CD4-positive, CD25-positive, alpha-beta regulatory T cell (primary cell): ENCODE measurements around the gene MAML1. TPM values are rescaled to one million over a fixed set of nuclear protein-coding genes. Genes with fewer than 3 reads are reported as not detected.

ENCODE experiments used
- ATAC-seq, 2 donors: fragments of 150-1000 bp; cut with Tn5 transposase; one replicate each; pipeline ENCODE4 v1.10.0; 2021; ENCODE audit warnings: low read depth in 2 of 2, moderate number of reproducible peaks in 2 of 2, moderate library complexity in 1 of 2
- DNase-seq, 3 donors: peaks; one replicate each; pipeline versions ENCODE4 v3.0.0 to v3.0.0-alpha.2; 2012 to 2022; ENCODE audit warnings: mixed read lengths in 1 of 3
- H3K27ac ChIP-seq: one replicate; pipeline ENCODE4 v1.7.0; 2013; ENCODE audit warnings: mild to moderate bottlenecking, low read length; ENCODE audit not compliant: insufficient read depth, poor library complexity, severe bottlenecking
- H3K27me3 ChIP-seq: one replicate; pipeline ENCODE4 v1.7.0; 2013; ENCODE audit warnings: low read length; ENCODE audit not compliant: control insufficient read depth, insufficient read depth
- H3K36me3 ChIP-seq: one replicate; pipeline ENCODE4 v1.7.0; 2013; ENCODE audit warnings: mild to moderate bottlenecking, low read length, moderate library complexity; ENCODE audit not compliant: control insufficient read depth, insufficient read depth
- H3K4me1 ChIP-seq: 2 replicates; pipeline ENCODE4 v1.7.0; 2013; ENCODE audit warnings: mild to moderate bottlenecking, low read length; ENCODE audit not compliant: insufficient read depth, control insufficient read depth, poor library complexity, severe bottlenecking
- H3K4me3 ChIP-seq: one replicate; pipeline ENCODE4 v1.7.0; 2013; ENCODE audit warnings: low read depth, mild to moderate bottlenecking, low read length, moderate library complexity
- H3K9me3 ChIP-seq, 2 experiments: 1 replicate in 1 of 2; 2 replicates in 1 of 2; pipeline ENCODE4 v1.7.0; 2013; ENCODE audit warnings: low read length in 2 of 2, mild to moderate bottlenecking in 1 of 2, moderate library complexity in 1 of 2; ENCODE audit not compliant: control insufficient read depth in 2 of 2
- H3K27ac Mint-ChIP-seq, 3 donors: one replicate each; pipeline ENCODE4 v1.8.0; 2020 to 2022; ENCODE audit warnings: mild to moderate bottlenecking in 3 of 3, mixed read lengths in 3 of 3, moderate library complexity in 2 of 3
- H3K27me3 Mint-ChIP-seq: one replicate; pipeline ENCODE4 v1.8.0; 2022; ENCODE audit warnings: mild to moderate bottlenecking, mixed read lengths
- H3K36me3 Mint-ChIP-seq: one replicate; pipeline ENCODE4 v1.8.0; 2020; ENCODE audit warnings: mixed read lengths
- H3K4me1 Mint-ChIP-seq, 4 donors: one replicate each; pipeline ENCODE4 v1.8.0; 2020 to 2022; ENCODE audit warnings: mixed read lengths in 4 of 4, mild to moderate bottlenecking in 1 of 4
- H3K4me3 Mint-ChIP-seq, 4 donors: one replicate each; pipeline ENCODE4 v1.8.0; 2020 to 2022; ENCODE audit warnings: mild to moderate bottlenecking in 4 of 4, mixed read lengths in 4 of 4, moderate library complexity in 3 of 4
- H3K9me3 Mint-ChIP-seq, 7 donors: one replicate each; pipeline ENCODE4 v1.8.0; 2020 to 2022; ENCODE audit warnings: mixed read lengths in 7 of 7, mild to moderate bottlenecking in 3 of 7, moderate library complexity in 2 of 7
- polyA plus RNA-seq, 4 donors: library from polyadenylated mRNA; unstranded; fragments of 300-500 nt; fragmentation: Illumina TruSeq; gene quantifications; one replicate each; pipeline ENCODE4 v1.2.3, GENCODE V29; 2021
- total RNA-seq: library from RNA; stranded (reverse); gene quantifications from one replicate; pipeline ENCODE4 v1.2.3, GENCODE V29; 2022

Gene MAML1
- total and polyA plus RNA-seq, 5 donors from 2014 or later, result 2.8 to 39.5 (median 4.2) TPM

DNA sequence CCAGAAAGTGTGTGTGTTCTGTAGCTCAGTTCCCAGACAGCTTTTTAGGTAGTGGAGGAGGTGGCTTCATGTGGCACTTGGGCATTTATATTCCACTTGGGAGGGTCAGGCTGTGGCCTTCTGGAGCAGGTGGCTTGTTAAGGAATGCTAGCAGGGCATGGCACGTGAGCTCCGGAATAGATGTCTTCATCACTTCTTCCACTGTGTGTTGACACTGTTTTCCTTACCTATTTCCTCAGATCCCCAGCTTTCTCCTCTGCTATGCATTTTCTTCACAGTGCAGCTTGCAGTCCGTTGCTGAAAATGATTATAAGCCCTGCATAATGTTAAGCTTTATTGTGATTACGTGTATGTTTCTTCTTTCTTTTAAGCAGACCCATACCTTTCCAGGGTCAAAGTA is 3.3 kb upstream of the MAML1 start:
- Histone ChIP-seq H3K4me1 (peaks cover 17% of the 10 kb centered on the region), H3K9me3 (no peaks in the 10 kb centered on the region), H3K4me3 (no peak overlapping the region), H3K36me3 (peaks cover 49% of the 10 kb centered on the region), H3K27me3 (no peaks in the 10 kb centered on the region), H3K27ac (no peak overlapping the region)
- DNase-seq (no peak), ATAC-seq (no peak)
- peak overlapping the region in 1 of 4 donors; percentile 65 for H3K4me3 Mint-ChIP-seq
- no peaks in the 10 kb centered on the region for H3K27me3 Mint-ChIP-seq
- H3K27ac Mint-ChIP-seq, result peak overlapping the region in 1 of 3 donors; percentile 52
- no peaks in the 10 kb centered on the region for H3K9me3 Mint-ChIP-seq
- H3K36me3 Mint-ChIP-seq, result peaks cover 26% of the 10 kb centered on the region
- peaks cover 11 to 18% (median 14%) of the 10 kb centered on the region in 4 donors for H3K4me1 Mint-ChIP-seq

DNA sequence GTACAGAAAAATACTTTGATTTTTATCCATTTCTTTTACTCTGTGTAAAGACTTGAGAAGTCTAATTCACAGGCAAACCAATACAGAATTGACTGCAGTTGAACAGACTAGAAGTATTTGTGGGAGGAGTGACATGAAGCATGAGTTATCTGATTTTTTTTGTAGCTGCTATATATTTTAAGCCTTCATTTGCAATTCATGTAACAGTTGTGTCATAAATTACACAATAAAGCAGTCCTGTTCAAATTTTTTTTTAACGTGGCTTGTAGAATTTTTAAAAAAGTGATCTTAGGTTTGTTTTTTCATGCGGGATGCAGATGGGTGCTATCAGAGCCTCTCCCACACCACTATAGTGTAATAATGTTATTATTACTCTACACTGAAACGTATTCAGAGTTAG is 2.9 kb upstream of the MAML1 start:
- H3K27ac ChIP-seq, result no peak overlapping the region
- peak overlapping the region in 2 of 4 donors; percentile 57 to 65 for H3K4me3 Mint-ChIP-seq
- no peaks in the 10 kb centered on the region for H3K27me3 Mint-ChIP-seq
- DNase-seq, result no peak
- no peak overlapping the region for H3K4me3 ChIP-seq
- H3K36me3 Mint-ChIP-seq, result peaks cover 27% of the 10 kb centered on the region
- H3K4me1 Mint-ChIP-seq, result peaks cover 12 to 23% (median 18%) of the 10 kb centered on the region in 4 donors
- no peaks in the 10 kb centered on the region for H3K9me3 Mint-ChIP-seq
- no peaks in the 10 kb centered on the region for H3K27me3 ChIP-seq
- H3K4me1 ChIP-seq, result peaks cover 21% of the 10 kb centered on the region
- peak overlapping the region in 1 of 3 donors; percentile 72 for H3K27ac Mint-ChIP-seq
- no peaks in the 10 kb centered on the region for H3K9me3 ChIP-seq
- ATAC-seq, result no peak
- peaks cover 44% of the 10 kb centered on the region for H3K36me3 ChIP-seq

DNA sequence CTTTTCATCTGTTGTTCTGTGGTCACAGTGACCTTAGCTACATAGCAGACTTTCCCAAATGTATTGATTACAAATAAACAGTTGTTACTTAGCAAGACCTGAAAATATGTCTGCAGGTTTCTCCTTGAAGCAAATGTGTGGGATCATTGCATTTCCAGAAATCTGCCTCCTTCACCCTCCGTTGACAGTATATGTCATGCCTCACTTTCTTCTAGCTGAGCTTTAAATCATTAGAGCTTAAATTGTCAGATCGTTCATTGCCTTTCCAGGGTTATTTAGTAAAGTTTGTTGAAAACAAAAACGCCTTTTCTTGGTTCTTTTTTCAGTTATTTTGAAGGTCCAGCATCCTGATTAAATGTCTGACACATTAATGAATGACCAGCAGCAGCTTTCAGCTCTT is 2.3 kb upstream of the MAML1 start:
- Histone ChIP-seq H3K9me3 (no peaks in the 10 kb centered on the region), H3K27me3 (no peaks in the 10 kb centered on the region), H3K4me3 (no peak overlapping the region), H3K27ac (no peak overlapping the region), H3K36me3 (peaks cover 38% of the 10 kb centered on the region), H3K4me1 (peaks cover 27% of the 10 kb centered on the region)
- peak overlapping the region in 1 of 4 donors; percentile 65 for H3K4me3 Mint-ChIP-seq
- DNase-seq (no peak), ATAC-seq (no peak)
- H3K27ac Mint-ChIP-seq, result peak overlapping the region in 2 of 3 donors; percentile 59 to 72
- no peaks in the 10 kb centered on the region for H3K27me3 Mint-ChIP-seq
- peaks cover 27% of the 10 kb centered on the region for H3K36me3 Mint-ChIP-seq
- H3K4me1 Mint-ChIP-seq, result peaks cover 12 to 25% (median 20%) of the 10 kb centered on the region in 4 donors
- no peaks in the 10 kb centered on the region for H3K9me3 Mint-ChIP-seq

- no peak for DNase-seq
- H3K27me3 ChIP-seq, result no peaks in the 10 kb centered on the region
- no peak overlapping the region for H3K4me3 ChIP-seq
- no peak for ATAC-seq
- peaks cover 27% of the 10 kb centered on the region for H3K36me3 Mint-ChIP-seq
- peak overlapping the region in 1 of 4 donors; percentile 65 for H3K4me3 Mint-ChIP-seq
- H3K27ac ChIP-seq, result no peak overlapping the region
- H3K4me1 Mint-ChIP-seq, result peaks cover 12 to 28% (median 22%) of the 10 kb centered on the region in 4 donors
- no peaks in the 10 kb centered on the region for H3K9me3 ChIP-seq
- peaks cover 32% of the 10 kb centered on the region for H3K4me1 ChIP-seq
- no peaks in the 10 kb centered on the region for H3K27me3 Mint-ChIP-seq
- H3K9me3 Mint-ChIP-seq, result no peaks in the 10 kb centered on the region
- H3K36me3 ChIP-seq, result peaks cover 36% of the 10 kb centered on the region
- H3K27ac Mint-ChIP-seq, result peak overlapping the region in 2 of 3 donors; percentile 59 to 61
Measured at GRCh38 chr5:179730852-179731251, 1.8 kb upstream of the MAML1 start.

GRCh38 chr5:179731791-179732411 is 721 bp upstream of the MAML1 start:
- peaks cover 30% of the 10 kb centered on the region for H3K36me3 ChIP-seq
- ATAC-seq (peak in 1 of 2 donors; percentile 0), DNase-seq (no peak)
- no peaks in the 10 kb centered on the region for H3K9me3 Mint-ChIP-seq
- H3K4me3 Mint-ChIP-seq, result peak overlapping the region; percentile 87 to 96 (median 90)
- peaks cover 12 to 39% (median 27%) of the 10 kb centered on the region in 4 donors for H3K4me1 Mint-ChIP-seq
- H3K27ac Mint-ChIP-seq, result peak overlapping the region; percentile 93 to 98 (median 93)
- H3K4me1 ChIP-seq, result peaks cover 40% of the 10 kb centered on the region
- no peaks in the 10 kb centered on the region for H3K27me3 Mint-ChIP-seq
- H3K27me3 ChIP-seq, result no peaks in the 10 kb centered on the region
- no peaks in the 10 kb centered on the region for H3K9me3 ChIP-seq
- H3K4me3 ChIP-seq, result peak overlapping the region; percentile 93
- peak overlapping the region; percentile 91 for H3K27ac ChIP-seq
- peaks cover 24% of the 10 kb centered on the region for H3K36me3 Mint-ChIP-seq

GRCh38 chr5:179732918-179733771 is 523 bp downstream of the MAML1 start:
- no peaks in the 10 kb centered on the region for H3K9me3 ChIP-seq
- H3K27me3 ChIP-seq, result no peaks in the 10 kb centered on the region
- H3K4me3 Mint-ChIP-seq, result peak overlapping the region; percentile 95 to 99 (median 96)
- H3K27ac ChIP-seq, result peak overlapping the region; percentile 91
- H3K4me1 Mint-ChIP-seq, result peaks cover 21 to 51% (median 38%) of the 10 kb centered on the region in 4 donors
- H3K27ac Mint-ChIP-seq, result peak overlapping the region; percentile 95 to 98 (median 95)
- no peaks in the 10 kb centered on the region for H3K9me3 Mint-ChIP-seq
- H3K27me3 Mint-ChIP-seq, result no peaks in the 10 kb centered on the region
- H3K36me3 ChIP-seq, result peaks cover 22% of the 10 kb centered on the region
- peaks cover 20% of the 10 kb centered on the region for H3K36me3 Mint-ChIP-seq
- H3K4me3 ChIP-seq, result peak overlapping the region; percentile 91
- ATAC-seq, result peak; percentile 10 to 11
- DNase-seq, result peak; percentile 3 to 48 (median 23)
- H3K4me1 ChIP-seq, result peaks cover 40% of the 10 kb centered on the region

- H3K36me3 ChIP-seq, result peaks cover 16% of the 10 kb centered on the region
- Mint-ChIP-seq H3K27ac (peak overlapping the region; percentile 91 to 95 (median 95)), H3K36me3 (peaks cover 26% of the 10 kb centered on the region), H3K4me3 (peak overlapping the region; percentile 95 to 99 (median 96)), H3K9me3 (no peaks in the 10 kb centered on the region), H3K27me3 (no peaks in the 10 kb centered on the region), H3K4me1 (peaks cover 27 to 57% (median 44%) of the 10 kb centered on the region in 4 donors)
- peak overlapping the region; percentile 64 for H3K27ac ChIP-seq
- ATAC-seq, result no peak
- peak overlapping the region; percentile 91 for H3K4me3 ChIP-seq
- no peaks in the 10 kb centered on the region for H3K9me3 ChIP-seq
- DNase-seq, result no peak
- peaks cover 46% of the 10 kb centered on the region for H3K4me1 ChIP-seq
- no peaks in the 10 kb centered on the region for H3K27me3 ChIP-seq
Measured at GRCh38 chr5:179733772-179734126, 1.1 kb downstream of the MAML1 start.
